SK-N-DZ (cell line): ENCODE data around the gene RPUSD1.
A peak's percentile ranks its signal among the peaks of the same experiment; 100 is the strongest.
"Not testable (repeated sequence)": the region's sequence is repeated elsewhere in the genome, so short reads cannot be mapped to it uniquely, and the experiment has no call there.

Experiments used
- DNase-seq: peaks from one replicate; pipeline ENCODE4 v3.0.0-alpha.2; 2015; ENCODE audit warnings: low spot score

The RPUSD1 gene

DNA sequence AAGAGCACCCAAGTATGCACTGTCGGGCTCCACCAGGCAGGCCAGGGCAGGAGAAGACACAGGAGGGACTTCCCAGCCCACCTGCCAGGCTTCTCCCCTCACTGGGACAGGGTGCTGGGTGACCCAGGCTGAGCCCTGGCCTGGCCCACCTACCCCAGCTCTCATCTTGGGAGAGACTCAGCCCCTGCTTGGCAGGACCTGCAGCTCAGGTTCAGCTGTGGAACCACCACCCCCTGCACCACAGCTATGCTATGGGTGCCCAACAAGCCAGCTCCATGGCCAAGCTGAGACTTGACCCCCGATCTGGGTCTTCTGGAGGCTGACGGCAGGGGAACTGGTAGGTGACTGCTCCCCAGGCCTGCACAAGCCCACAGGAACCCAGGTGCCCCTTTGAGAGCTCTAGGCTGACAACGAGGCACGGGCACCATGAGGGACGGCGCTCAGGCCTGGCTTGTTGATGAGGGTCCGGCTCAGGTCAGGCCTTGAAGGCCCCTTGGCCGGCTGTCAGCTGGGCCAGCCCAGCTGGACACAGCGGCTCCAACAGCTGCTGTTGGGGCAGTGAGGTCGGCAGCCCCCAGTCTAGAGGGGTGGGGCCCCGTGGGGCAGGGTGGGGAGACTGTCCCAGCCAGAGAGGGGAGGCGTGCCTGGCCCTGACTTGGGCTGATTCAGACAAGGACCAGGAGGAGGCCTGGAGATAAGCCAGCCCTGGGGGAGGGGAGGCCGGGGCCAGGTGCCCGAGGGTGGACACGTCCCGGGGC is 4.6 kb downstream of the RPUSD1 start:
- no peak for DNase-seq

DNA sequence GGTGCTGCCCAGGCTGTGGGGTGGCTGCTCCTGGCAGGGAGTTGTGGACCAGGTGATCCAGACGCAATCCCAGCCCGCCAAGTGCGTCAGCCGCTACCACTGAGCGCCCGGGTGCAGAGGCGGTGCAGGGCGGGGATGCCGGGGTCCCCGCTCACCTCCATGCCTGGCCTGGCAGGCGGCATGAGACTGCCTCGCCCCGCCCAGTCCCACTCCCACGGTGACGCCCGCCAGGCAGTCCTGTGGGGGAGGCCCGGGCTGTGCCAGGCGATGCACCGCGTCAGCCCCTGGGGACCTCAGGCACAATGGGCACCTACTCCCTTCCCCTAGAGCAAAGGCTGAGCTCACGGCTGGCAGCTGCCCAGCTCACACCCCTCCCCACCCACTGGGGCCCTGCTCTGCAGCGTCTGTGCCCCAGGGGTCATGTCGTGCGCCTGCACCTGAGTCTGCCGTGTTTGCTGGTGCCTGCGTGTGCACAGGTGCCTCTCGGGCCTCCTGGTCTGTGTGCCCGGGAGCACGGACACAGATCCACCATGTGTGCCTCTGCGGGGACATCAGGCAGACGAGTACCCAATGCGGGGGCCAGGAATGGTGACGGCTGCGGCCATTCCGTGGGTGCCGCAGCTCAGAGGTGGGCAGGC is 5.3 kb downstream of the RPUSD1 start:
- DNase-seq, result no peak

DNA sequence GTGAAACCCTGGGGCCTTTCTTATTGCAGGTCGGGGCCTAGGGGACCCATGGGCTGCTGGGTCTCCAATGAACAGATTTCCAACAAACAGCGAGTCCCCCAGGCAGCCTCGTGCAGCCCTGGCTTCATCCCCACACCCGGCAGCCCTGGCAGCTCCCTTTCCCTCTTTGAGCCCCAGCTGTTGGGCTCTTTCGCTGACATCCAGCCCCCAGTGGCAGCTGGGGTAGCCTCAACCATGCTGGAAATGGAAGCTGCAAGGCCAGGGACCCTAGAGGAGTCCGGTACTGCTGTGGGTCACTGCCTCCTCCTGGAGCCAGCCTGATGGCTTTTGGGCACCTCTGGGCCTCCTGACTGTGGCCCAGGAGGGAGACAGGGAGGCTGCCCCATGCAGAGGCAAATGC is 5.9 kb downstream of the RPUSD1 start:
- DNase-seq, result no peak

DNA sequence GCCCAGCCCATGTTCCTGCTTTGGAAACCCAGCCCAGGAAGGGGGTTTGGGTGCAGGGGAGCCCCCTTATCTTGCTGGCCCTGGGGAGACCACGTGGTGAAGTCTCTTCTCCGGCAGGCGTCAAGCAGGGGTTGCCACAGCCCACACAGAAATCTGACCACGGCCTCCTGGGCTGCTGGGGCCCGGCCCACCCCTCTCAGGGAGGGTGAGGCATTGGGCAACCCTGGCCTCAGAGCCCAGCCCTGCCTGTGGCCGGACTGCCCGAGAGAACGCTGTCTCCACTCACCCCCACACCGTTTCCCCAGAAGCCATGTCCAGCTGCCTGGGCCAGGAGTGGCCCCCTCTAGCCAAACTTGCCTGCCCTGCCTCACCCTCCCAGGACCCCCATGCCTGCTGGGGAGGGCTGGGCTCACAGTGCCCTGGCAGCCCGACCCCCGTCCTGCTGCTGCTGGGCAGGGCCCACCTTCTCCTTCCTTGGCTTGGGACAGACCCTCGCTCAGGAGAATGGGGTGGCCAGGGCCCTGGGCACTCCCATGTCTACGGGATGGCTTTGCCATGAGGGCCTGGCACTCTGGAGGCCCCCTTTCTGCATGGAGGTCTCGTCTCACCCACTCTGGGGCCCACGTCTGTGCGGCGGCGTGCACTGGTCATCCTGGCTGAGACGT is 6.7 kb downstream of the RPUSD1 start:
- DNase-seq, result no peak

DNA sequence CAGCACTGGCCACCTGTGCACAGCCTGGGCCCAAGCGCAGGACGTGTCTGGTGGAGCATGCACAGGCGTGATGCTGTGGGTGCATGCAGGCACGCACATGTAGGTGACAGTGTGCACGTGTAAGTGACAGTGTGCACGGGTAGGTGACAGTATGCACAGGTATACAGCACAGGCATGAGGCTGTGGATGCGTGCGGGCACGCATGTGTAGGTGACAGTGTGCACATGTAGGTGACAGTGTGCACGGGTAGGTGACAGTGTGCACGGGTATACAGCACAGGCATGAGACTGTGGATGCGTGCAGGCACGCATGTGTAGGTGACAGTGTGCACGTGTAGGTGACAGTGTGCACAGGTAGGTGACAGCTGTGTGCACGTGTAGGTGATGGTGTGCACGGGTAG is 7.9 kb downstream of the RPUSD1 start:
- DNase-seq, result no peak

DNA sequence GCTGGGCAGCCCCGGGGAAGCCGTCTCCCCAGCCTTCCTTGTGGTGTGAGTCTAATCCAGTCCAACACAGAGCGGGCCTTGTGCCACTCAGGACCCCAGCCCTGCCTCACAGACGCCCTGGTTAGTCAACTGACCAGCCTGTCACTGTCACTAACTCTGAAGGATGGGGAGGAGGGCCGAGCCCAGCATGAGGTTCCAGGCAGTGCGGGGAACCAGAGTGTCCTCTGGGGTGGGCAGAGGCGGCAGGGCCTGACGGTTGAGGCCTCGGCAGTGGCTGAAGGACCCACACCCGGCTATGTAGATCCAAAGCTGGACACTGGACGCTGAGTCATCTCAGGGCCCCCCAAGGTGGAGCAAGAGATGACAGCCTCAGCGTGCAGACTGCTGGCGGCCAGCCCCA is 8.6 kb downstream of the RPUSD1 start:
- no peak for DNase-seq

DNA sequence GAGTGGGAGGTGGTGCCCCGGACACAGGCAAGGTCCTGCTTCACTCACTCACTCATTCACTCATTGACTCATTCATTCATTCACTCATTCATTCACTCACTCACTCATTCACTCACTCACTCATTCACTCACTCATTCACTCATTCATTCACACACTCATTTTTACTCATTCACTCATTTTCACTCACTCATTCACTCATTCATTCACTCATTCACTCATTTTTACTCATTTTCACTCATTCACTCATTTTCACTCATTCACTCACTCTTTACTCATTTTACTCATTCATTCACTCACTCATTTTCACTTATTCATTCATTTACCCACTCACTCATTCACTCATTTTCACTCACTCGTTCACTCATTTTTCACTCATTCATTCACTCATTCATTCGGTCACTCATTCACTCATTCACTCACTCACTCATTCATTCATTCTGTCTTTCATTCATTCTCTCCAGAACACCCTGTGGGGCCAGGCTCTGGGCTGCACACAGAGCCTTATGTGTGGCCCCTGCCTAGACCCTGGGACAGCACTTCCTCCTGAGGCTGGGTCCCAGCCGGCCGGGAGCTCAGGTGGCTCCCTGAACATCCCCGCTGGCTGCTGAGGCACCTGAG is 9.2 kb downstream of the RPUSD1 start:
- no peak for DNase-seq

DNA sequence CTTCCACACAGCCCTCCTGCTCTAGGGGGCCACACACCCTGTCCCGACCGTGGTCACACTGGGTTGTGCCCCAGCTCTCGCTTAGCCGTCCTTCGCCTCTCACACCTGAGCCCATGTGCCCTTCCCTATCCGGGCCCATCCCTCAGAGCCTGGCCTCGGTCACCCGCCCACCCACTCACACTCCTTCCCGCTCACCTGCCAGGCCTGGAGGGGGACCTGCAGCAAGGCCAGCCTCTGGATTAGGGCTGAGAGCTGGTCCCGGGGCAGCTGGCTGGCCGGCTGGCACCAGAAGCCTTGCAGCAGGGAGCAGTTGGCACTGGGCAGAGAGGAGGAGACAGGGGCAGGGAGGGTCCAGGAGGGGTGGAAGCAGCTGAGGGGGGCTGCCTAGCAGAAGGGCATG is 9.7 kb downstream of the RPUSD1 start:
- DNase-seq, result no peak

DNA sequence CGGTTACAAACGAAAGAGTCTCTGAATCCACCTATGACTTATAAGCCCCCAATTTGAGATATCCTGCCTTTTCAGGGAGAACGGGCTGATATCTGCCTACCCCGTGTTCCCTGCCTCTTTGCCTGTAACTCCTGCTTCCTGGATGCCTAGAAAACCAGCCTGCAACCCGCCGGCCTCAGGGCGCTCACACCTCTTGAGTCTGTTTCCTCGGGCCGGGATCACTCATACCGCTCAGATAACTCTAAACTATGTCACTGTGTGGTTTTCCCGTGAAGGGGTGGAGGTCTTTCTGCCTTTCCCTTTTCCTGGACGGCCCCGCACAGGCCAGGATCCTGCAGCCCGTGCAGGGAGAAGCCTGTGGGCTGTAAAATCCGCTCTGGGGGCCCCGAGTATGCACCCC is 10.4 kb downstream of the RPUSD1 start:
- no peak for DNase-seq

DNA sequence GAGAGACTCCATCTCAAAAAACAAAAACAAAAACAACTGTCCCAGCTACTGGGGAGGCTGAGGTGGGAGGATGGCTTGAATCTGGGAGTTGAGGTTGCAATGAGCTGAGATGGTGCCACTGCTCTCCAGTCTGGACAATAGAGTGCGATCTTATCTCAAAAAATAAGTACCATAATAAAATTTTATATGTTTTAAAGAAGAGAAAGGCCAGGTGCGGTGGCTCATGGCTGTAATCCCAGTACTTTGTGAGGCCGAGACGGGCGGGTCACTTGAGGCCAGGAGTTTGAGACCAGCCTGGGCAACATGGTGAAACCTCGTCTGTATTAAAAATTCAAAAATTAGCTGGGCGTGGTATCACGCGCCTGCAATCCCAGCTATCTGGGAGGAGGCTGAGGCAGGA is 11.4 kb downstream of the RPUSD1 start:
- peak; percentile 53 for DNase-seq

DNA sequence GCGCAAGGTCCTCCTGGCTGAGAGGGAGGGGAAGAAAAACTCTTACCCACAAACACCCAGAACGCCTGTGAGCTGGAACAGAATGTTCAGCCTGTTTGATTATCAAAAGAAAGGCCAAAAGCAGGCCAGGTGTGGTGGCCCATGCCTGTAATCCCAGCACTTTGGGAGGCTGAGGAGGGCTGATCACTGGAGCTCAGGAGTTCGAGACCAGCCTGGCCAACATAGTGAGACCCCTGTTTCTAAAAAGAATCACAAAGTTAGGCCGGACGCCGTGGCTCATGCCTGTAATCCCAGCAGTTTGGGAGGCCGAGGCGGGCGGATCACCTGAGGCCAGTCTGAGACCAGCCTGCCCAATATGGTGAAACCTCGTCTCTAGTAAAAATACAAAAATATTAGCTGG is 11.9 kb downstream of the RPUSD1 start:
- not testable (repeated sequence) for DNase-seq

DNA sequence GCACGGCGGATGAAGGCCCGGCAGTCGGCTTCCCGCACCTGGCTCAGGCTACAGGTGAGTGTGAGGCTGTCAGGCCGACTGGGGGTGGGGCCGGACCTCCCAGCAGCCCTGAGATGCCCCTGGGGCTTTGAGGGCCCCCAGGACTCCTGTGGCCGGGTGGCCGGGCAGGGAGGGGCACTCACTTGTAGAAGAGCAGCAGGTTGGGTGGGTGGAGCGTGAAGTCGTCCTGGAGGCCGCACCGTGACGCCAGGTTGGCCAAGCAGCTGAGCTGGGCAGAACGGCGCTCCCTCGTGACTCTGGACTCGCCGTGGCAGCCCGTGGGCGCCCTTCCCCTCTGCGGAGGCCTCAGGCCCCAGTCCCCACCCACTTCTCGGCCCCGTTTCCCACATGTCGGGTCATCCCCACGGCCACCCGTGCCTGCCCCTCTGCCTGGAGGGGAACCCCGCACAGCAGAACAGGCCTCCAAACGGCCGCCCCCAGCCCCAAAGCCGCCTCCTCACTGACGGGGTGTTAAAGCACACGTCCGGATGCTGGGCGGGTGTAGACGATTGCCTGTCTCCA is 12.9 kb downstream of the RPUSD1 start:
- no peak for DNase-seq

DNA sequence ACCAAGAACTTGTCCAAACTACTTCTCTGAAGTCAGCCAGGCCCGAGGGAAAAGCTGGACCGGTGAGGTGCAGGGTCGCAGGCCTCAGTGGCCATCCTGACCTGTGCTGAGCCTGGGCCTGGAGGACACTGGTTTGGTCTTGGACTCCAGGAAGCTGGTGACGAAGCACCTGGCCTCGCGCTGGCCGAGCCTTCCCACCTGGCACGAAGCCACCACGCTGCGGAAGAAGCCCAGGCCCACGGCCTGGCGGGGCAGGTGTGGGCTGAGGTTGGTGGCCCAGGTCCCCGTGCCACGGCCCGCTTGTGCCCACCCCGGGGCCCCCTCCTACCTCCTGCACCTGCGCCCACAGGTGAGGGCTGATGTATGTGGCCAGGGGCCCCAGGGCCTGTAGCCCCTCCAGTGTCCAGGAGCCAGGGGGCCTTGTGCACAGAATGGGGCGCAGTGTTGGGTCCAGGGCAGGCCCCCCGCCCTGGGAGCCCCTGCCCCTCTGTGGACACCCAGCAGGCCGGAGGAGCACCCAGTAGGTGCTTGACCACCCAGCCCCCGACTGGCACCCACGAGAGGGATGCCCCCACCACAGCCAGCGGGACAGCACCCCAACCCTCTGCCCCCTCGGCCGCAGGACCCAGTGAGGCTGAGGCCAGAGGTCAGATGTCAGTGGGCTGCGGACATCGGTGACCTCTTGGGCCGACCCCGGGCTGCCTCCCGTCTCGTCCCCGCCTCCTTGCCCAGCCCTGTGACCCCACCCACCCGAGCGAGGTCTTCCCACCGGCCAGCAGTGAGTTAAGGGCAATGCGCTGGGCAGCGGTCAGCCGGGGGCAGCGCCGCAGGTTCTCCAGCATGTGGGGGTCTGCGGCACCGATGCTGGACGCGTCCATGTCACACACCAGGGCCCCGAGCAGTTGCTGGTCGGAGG is 13.8 kb downstream of the RPUSD1 start:
- no peak for DNase-seq

DNA sequence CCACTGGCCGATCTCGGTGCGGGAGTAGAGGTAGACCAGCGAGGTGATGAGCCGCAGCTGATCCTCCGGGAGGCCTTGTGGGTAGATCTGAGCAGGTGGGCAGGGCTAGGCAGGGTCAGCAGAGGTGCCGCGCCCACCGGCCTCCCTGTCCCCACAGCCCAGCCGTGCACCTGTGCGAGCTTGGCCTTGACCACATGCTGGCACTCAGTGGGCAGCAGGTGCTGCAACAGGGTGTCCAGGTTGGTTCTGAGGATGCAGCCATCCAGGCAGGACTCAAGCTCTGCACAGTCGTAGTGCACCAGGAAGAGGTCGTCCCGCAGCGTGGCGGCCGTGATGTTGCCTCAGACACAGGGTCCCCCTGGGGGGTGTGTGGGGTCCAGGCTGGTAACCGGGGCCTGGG is 15.2 kb downstream of the RPUSD1 start:
- no peak for DNase-seq

DNA sequence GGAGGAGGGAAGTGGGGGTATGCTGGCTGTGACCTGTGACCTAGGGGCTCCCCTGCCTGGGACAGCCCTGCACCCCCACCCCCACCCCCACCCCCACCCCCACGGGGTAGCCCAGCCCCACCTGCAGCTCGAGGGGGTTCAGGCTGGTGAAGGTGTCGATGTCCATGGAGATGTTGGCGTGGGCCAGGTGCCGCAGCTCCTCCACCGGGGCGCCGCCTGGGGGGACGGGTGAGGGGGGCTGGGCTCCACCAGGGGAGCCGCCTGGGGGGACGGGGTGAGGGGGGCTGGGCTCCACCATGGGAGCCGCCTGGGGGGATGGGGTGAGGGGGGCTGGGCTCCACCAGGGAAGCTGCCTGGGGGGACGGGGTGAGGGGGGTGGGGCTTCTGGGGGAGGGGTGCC is 17.8 kb downstream of the RPUSD1 start:
- DNase-seq, result no peak

DNA sequence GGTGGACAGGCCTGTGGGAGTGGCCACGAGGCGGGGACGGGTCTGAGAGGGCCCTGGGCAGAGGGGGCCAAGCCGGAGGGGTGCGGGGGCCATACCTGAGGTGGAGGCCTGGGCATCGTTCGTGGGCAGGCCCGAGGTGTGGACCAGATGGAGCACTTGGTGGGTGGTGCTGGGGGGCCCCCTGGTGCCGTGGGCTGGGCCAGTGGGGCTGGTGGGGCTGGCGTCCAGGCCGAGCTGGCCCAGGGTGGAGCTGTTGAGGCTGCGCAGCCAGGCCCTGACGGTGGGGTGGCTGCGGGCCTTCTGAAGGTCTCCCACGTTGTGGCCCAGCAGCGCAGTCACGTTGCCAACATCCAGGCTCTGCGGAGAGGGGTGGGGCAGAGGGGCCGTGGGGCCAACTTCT is 18.2 kb downstream of the RPUSD1 start:
- DNase-seq, result no peak

DNA sequence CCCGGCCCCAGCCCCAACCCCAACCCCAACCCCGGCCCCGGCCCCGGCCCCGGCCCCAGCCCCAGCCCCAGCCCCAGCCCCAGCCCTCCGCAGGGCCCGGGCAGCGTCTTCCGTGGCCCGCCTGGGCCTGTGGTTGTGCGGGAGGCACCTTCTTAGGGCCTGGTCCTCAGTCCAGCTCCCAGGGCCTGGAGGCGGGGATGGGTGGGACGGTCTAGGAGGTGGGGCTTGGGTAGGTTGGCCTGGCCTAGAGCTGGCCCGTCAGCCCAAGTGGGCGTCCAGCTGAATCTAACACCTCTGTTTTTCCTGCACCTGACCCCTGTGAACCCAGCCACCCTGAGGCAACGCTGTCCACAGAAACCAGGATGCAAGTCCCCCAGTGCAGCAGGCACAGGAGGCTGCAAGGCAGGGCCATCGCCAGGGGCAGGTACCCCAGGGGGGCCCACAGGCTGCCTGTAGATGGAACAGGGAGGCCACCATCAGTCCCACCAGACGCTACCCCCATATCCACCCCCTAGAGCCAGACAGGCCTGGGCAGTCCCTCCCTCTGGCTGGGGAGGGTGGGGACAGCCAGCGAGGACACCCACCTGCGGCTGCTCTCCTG is 18.9 kb downstream of the RPUSD1 start:
- no peak for DNase-seq

DNA sequence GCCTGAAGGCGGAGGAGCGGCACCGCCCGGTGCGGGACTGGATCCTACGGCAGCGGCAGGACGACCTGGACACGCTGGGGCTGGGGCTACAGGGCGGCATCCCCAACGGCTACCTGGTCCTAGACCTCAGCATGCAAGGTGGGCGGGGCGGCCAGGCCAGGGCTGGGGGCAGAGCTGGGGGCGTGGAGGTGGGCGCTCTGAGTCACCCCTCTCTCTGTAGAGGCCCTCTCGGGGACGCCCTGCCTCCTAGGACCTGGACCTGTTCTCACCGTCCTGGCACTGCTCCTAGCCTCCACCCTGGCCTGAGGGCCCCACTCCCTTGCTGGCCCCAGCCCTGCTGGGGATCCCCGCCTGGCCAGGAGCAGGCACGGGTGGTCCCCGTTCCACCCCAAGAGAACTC is 19.8 kb downstream of the RPUSD1 start:
- no peak for DNase-seq

DNA sequence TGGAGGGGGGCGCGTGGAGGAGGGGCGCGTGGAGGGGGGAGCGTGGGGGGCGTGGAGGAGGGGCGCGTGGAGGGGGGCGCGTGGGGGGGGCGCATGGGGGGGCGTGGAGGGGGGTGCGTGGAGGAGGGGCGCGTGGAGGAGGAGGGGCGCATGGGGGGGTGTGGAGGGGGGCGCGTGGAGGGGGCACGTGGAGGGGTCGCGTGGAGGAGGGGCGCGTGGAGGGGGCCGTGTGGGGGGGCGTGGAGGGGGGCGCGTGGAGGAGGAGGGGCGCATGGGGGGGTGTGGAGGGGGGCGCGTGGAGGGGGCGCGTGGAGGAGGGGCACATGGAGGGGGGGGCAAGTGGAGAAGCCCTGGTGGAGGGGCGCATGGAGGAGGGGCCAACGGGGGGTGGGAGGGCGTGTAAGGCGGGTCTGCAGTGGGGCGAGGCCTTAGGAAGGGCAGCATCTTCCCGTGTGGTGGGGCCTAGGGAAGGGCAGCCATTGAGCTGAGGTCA is 20.4 kb downstream of the RPUSD1 start:
- DNase-seq, result no peak

DNA sequence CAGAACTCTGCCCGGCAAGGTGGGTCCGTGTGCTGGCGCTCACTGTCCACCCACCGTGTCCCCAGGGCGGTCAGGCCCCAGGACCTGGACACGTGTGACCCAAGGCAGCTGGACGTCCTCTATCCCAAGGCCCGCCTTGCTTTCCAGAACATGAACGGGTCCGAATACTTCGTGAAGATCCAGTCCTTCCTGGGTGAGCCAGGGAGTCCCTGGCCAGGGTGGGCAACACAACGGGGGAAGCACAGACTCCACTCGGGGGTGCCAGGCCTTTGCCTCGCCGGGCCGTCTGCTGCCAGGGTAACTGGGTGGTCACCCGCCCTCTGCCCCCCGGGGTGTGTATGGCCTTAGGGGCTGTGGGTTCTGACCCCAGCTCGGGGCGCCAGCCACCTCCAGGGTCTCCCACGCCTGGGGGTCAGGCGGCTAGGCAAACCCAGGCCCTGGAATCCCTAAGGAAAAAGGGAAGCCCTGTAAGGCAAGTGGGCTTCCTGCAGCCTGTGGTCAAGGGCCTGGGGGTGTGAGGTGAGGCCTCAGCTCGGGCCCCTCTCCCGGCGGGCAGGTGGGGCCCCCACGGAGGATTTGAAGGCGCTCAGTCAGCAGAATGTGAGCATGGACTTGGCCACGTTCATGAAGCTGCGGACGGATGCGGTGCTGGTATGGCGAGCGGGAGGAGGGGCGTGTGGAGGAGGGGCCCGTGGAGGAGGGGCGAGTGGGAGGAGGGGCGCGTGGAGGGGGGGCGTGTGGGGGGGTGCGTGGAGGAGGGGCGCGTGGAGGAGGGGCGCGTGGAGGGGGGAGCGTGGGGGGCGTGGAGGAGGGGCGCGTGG is 21.2 kb downstream of the RPUSD1 start:
- no peak for DNase-seq
